AG08395 (cell line): Measurements from ENCODE around the gene VTA1.
A peak's percentile ranks its signal among the peaks of the same experiment; 100 is the strongest.
"Not testable (repeated sequence)": the region's sequence is repeated elsewhere in the genome, so short reads cannot be mapped to it uniquely, and the experiment has no call there.

Source experiments
- DNase-seq: peaks from one replicate; pipeline ENCODE4 v3.0.0; 2012; ENCODE audit warnings: mixed read lengths, low spot score

Gene VTA1

GRCh38 chr6:142146828-142147662 is at the start of gene VTA1, which contains the start of gene NMBR:
Gene VTA1 (plus strand): TSS chr6:142147263. CDS start chr6:142147288, 25 bp downstream.
Gene NMBR (minus strand): TSS chr6:142147122. CDS start chr6:142088658, 58,464 bp downstream.
- peak; percentile 96 for DNase-seq

DNA sequence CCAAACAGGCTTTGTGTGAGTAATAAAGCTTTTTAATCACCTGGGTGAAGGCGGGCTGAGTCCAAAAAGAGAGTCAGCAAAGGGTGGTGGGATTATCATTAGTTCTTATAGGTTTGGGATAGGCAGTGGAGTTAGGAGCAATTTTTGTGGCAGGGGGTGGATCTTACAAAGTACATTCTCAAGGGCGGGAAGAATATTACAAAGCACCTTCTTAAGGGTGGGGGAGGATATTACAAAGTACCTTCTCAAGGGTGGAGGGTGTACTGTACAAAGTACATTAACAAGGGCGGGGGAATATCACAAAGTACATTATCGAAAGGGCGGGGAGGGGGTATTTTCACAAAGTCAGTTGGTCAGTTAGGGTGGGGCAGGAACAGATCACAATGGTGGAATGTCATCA is 42.2 kb upstream of the VTA1 start:
- DNase-seq: not testable (repeated sequence)

- DNase-seq: not testable (repeated sequence)
Measured at GRCh38 chr6:142110820-142111219, 36.2 kb upstream of the VTA1 start.

DNA sequence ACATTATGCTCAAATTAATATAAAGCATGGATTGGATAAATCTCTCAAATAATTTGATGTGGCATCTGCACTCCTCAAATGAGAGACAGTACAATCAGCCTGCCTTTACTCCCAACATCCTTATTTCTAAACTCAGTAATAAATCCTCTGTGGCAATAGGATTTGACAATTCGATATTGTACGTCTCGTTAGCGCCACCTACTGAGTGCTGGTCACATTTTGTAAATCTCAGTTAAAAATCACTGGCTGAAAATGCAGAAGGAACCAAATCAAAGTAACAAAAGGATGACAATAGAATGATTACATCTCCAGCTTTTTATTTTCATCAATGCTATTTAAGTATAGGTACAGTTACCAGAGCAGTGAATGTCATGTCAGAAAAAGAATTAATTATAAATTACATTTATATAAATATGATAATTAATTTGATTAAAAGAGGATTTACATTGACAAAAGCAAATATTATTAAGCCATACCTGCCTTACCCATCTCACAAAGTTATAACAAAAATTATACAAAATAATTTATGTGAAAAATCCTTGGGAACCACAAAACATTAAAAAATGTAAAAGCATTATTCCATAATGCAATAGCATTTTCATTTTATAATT is 34.5 kb upstream of the VTA1 start:
- peak; percentile 71 for DNase-seq

DNA sequence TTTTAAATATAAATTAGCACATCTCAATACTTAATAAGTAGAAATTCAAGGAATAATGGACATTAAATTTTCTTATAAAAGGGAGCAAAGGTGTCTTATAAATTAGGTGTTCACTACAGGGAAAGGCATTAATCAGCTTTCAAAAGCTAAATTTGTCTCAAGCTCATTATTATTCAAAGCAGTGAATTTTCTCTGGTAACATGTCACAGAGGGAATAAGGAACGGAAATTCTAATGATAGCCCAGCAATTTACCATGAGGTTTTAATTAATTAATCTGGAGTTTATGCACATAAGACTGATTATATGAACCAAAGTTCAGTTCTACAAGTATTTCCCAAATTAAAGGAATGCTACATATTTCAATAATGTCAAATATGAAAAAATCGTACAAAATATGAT is 29.7 kb upstream of the VTA1 start:
- DNase-seq: no peak

GRCh38 chr6:142118328-142118727 is 28.7 kb upstream of the VTA1 start:
- no peak for DNase-seq

GRCh38 chr6:142118925-142119324 is 28.1 kb upstream of the VTA1 start:
- peak; percentile 6 for DNase-seq

DNA sequence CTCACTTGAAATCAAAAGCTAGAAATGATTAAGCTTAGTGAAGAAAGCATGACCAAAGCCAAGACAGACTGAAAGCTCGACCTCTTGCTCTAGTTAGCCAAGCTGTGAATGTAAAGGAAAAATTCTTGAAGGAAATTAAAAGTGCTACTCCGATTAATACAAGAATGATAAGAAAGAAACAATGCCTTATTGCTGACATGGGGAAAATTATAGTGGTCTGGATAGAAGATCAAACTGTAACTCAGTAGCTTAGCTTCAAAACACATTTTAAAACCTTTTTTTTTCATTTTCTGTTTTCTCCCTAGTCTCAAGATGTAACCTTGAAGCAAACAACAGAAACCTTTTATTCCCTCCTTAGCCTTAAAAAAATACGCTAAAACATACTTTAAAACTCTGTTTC is 25.7 kb upstream of the VTA1 start:
- DNase-seq: no peak

GRCh38 chr6:142130814-142131213 is 16.2 kb upstream of the VTA1 start:
- DNase-seq: no peak

DNA sequence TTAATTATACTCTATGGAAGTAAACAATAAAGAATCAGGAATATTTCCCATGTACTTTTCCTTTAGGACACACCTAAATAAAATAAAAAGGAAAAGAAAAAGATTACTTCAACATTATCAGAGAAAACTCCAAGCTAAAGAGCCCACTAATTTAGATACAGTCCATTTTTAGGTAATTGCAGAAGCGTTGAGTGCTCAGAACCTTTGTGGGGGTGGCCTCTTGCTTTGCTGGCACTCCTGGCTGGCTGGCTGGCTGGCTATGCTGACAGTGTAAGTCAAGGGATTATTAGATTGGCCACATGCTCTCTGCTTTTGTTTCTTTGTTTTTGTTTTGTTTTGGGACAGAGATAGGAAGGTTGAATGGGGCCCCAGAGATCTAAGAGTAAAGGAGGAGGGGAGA is 14.4 kb upstream of the VTA1 start, which contains the start of gene GJE1:
GJE1 (plus strand) TSS at position 301 of the 400 bp plus-strand sequence. CDS start 234 bp downstream, outside the sequence.
- DNase-seq: no peak

- DNase-seq: no peak
Measured at GRCh38 chr6:142138876-142139275, 8.2 kb upstream of the VTA1 start.

DNA sequence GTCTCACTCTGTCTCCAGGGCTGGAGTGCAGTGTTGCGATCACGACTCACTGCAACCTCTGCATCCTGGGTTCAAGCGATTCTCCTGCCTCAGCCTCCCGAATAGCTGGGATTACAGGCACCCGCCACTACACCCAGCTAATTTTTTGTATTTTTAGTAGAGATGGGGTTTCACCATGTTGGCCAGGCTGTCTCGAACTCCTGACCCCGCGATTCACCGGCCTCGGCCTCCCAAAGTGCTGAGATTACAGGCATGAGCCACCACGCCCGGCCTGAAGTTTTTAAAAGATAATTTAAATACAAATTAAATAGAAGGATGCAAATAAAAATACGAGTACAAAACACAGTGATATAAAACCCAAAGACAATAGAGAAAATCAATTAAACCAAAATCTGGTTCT is 5.5 kb upstream of the VTA1 start:
- not testable (repeated sequence) for DNase-seq

GRCh38 chr6:142152746-142153145 is 5.7 kb downstream of the VTA1 start:
- peak; percentile 70 for DNase-seq

GRCh38 chr6:142153196-142153595 is 6.1 kb downstream of the VTA1 start:
- no peak for DNase-seq

DNA sequence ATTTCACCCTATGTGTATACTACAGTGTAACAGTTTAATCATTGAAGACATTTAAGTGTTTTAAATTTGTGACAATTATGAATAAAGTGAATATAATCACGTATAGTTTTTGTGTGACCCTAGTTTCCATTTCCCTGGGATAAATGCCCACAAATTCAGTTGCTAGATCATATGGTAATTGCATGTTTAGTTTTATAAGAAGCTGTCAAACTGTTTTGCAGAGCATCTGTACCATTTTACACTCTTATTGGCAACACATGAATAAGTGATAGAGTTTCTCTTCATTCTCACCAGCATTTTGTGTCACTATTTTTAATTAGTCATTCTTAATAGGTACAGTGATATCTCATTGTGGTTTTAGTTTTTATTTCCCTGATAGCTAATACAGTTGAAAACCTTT is 7.3 kb downstream of the VTA1 start:
- no peak for DNase-seq

DNA sequence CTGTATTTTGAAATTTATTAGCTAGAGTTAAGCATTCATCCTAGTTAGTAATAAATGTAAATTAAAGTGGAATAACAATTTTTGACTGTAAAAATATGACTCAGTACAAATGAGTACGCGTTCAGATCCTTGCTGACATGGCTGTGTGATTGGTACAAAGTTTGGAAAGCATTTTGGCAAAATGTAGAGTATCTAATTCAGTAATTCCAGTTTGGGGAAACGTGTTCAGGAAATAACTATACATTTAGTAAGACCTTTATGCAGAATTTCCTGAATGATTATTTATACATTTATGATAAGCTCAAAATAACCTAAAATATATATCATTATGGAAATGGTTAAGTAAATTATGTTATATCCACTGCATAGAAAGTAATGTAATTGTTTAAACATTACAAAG is 8.0 kb downstream of the VTA1 start:
- DNase-seq: no peak

- peak; percentile 13 for DNase-seq
Measured at GRCh38 chr6:142155895-142156757, 9.1 kb downstream of the VTA1 start.

DNA sequence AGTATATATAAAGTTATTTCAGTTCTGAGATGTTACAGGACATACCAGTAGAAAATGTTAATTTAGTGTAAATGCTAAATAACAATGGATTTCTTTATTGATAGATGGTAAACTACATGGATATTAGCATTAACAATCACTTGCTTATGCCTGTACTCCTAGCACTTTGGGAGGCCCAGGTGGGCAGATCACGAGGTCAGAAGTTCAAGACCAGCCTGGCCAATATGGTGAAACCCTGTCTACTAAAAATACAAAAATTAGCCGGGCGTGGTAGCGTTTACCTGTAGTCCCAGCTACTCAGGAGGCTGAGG is 9.7 kb downstream of the VTA1 start:
- not testable (repeated sequence) for DNase-seq

- no peak for DNase-seq
Measured at GRCh38 chr6:142162780-142163179, 15.7 kb downstream of the VTA1 start.

DNA sequence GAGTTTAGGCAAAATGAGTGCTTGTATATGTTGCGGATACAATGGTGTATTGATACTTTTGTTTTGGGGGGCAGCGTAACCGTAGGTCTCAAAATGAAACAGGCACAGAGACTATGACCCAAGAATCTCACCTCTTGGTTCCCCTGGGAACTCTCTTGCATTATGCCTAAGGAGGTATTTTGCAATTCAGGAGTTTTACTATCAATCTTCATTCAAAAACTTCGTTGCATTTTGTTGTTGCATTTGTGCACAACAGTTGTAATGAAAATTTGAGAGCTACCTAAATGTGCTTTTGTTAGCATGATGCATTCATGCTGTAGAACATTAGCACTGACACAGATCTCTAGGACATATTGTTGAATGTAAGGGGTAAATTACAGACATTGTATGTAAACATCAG is 18.2 kb downstream of the VTA1 start:
- no peak for DNase-seq

GRCh38 chr6:142167071-142167470 is 20.0 kb downstream of the VTA1 start:
- no peak for DNase-seq

GRCh38 chr6:142167486-142167885 is 20.4 kb downstream of the VTA1 start:
- no peak for DNase-seq

GRCh38 chr6:142171351-142171750 is 24.3 kb downstream of the VTA1 start:
- no peak for DNase-seq
